ENCODE results near the gene NACAD.

Gene NACAD

GRCh38 chr7:45089341-45089891 lies 647 bp upstream of the NACAD start:
- DNase-seq, result peak; percentile 54

GRCh38 chr7:45088146-45088701 lies 545 bp downstream of the NACAD start:
- no peak for DNase-seq

DNA sequence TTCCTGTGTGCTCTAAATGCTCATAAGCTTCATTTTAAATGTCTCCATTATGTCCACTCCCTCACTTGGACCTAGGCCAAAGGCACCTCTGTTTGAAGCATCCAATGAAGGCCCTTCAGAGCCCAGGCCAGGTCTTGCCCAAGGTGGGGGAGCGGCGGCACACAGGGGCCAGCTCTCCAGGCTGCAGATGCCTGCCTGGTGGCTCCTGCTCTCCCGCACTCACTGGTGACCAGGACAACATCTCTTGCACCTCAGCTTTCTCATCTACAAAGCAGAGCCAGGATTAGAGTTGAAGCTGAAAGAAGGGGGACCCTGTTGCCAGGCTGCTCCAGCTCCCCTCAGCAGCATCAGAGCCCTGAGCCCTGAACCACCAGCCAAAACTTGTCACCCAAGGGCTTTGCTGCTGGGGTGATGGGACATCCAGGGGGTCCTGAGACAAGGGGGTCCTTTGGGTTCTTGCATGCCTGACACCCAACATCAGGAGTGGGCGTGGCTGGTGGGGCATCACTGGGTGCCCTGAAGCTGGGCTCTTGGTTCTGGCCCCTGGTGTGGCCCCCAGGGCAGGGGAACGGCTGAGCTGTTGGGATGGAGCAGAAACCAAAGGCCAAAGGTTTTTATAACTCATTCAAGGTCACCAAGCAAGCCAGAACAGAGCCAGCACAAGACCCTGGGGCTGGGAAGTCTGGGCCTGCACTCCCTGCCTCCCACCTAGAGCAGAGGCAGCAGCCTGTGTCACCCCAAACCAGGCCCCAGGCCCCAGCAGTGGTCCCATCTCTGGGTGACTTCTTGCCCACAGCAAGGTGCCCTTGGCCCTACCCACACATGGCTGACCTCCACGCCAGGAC lies 1.2 kb downstream of the NACAD start:
- no peak for DNase-seq

DNA sequence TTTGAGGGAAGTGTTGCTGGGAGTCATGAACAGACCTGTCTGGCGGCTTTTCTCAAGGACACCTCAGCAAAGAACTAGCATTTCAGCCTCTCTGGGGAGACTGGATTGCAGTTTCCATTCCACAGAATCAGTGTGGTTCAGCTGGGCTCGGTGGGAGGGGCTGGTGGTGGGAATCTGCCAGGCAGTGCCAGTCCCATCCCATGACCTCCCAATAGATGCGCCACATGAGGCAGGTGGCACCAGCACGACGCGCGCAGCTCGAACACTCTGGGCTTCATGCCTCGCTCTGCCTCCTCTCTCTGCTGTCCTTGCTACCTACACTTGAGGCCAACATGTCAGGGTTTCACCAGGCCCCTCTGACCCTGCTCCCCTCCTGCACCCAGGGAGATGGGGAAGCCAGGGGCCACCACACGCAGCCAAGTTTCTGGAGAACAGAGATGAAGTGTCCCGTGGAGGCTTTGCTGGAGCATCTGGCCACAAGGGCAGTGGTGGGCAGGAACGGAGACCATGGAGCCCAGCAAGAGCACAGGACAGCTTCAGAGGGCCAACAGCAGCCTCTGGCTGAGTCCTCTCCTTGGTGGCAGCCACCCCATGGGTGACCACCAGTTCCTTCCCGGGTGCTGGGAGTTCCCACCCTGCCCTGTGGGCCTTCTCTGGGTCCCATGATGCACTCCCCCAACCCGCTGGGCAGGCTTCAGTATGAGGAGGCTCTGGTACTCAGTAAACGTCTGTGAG lies 2.3 kb downstream of the NACAD start:
- no peak for DNase-seq

- DNase-seq, result no peak
Measured at GRCh38 chr7:45085619-45086200, 3.1 kb downstream of the NACAD start.

DNA sequence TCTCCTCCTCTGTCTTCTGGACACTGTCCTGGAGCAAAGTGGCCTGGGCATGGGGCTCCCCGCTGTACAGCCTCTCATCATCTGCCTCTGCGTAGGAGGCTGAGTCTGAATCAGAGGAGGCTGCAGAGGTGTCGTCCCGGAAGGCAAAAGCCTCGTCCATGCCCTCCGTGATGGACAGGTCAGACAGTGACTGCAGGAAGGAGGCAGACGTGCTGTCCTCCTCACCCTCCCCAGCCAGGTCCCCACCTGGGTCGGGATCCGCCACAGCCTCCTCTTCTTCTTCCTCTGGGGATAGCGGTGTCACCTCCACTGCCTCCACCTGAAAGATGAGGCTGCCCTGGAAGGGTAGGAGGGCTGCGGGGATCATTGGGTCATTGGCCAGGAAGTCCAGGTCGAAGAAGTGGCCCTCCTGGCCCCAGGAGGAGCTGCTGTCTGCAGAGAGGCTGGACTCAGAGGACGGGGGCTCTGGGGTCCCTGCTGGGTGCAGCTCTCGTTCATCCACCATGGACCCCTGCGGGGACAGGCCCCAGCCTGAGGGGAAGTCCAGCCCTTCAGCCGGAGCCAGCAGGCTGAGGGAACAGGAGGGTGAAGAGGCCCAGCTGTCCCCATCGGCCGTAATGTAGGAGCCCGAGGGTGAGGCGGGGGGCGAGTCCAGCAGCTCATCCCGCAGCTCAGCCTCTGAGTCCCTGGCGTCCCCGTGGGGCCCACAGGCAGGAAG lies 3.7 kb downstream of the NACAD start:
- no peak for DNase-seq

- DNase-seq, result no peak
Measured at GRCh38 chr7:45084336-45084735, 4.4 kb downstream of the NACAD start.

DNA sequence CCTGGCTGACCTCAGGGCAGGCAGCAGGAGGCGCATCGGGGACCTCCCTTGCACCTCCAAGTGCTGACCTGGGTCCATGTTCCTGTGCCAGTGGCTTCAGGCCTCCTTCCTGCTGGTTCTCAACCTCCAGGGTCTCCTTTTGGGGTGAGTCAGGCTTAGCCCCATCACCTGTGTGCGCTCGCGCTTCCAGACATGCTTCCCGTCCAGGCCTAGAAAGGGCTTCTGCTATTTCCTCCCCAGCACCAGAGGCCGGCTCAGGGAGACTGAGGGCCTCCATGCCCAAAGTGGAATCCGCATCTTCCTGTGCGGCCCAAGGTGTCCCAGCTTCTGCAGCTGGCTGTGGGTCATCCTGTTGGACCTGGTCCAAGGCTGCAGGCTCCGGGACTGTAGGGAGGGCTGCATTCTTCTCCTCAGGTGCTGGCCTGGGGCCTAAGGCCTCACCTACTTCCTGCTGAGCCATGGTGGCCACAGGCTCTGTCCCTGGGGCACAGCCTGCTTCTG lies 5.9 kb downstream of the NACAD start:
- DNase-seq, result no peak

DNA sequence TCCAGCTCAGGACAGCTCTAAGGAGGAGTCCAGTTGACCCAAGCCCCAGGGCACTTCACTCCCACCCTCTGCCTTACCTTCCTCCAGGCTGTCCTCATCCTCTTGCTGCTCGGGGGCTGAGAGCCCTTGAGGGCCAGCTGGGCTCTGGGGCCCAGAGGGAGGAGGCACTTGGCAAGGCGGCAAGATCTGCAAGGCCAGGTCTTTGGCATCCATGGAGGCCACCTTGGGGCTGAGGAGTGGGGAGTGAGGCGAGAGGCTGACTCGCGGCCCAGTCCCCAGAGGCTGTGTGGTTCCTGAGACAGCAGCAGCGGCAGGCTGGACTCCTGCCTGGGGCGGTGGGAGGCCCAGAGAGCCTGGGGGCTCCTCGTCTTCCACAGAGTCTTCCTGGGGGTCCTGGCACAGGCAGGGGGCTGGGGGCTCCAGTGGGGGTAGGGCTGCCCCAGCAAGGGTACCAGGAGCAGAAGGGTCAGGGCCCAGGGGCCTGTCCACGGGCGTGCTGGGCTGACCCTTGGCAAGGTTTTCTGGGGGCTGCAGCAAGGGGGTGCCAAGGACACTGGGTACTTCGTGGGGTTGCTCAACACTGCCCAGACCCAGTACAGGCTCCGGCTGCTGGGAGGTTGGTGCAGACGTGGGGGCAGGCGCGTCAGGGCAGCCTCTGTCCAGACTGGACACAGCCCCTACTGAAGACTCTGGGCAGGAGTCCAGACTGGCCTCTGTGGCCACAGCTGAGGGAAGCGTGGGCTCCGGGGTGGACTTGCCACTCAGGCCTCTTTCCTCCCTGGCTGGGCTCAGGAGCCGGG lies 6.5 kb downstream of the NACAD start:
- no peak for DNase-seq

DNA sequence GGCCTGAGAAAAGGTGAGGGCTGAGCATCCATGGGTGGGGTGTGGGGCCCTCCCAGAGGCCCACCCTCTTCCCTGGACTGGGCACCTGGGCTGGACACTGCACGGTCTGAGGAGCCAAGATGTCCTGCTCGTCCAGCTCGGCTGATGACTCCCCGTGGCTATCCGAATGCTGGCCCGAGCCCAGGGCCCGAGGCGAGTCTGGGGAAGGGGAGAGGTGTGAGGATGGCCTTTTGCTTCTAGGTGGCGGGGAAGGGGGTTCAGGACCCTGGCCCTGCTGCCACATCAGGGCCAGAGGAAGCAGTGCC lies 7.1 kb downstream of the NACAD start:
- DNase-seq, result no peak

GRCh38 chr7:45080958-45081669 lies 7.7 kb downstream of the NACAD start:
- DNase-seq, result no peak

DNA sequence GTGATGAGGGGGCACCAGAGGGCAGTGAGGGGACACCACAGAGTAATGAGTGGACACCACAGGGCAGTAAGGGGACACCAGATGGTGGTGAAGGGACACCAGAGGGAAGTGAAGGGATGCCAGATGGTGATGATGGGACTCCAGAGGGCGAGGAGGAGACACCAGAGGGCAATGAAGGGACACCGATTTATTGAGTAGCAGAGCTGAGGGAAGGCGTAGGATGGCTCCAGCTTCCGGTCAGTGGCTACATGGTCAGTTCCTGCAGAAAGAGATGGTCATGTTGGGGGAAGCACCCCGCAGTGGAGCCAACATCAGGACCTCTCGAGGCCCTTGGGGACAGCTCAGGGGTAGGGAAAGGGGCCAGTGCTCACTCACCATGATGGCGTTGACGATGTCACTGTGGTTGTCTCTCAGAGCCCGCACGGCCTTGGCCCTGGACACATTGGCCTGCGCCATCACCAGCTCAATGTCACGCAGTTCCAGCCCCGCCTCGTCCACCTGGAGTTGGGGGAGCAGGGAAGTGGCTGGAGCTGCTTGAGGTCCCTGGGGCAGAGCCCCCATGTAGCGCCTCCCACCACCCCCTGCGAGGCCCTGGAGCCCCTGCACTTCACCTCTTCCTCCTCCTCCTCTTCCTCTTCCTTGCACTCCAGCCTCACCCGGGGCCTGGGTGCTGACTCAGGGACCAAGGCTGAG lies 8.4 kb downstream of the NACAD start:
- no peak for DNase-seq

DNA sequence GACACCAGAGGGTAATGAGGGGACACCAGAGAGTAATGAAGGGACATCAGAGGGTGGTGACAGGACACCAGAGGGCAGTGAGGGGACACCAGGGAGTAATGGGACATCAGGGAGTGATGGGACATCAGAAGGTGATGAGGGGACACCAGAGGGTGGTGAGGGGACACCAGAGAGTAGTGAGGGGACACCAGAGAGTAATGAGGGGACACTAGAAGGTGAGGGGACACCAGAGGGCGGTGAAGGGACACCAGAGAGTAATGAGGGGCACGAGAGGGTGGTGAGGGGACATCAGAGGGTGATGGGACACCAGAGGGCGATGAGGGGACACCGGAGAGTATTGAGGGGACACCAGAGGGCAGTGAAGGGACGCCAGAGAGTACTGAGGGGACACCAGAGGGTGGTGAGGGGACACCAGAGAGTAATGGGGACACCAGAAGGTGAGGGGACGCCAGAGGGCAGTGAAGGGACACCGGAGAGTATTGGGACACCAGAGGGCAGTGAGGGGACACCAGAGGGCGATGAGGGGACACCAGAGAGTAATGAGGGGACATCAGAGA lies 10.6 kb downstream of the NACAD start:
- no peak for DNase-seq

- DNase-seq, result no peak
Measured at GRCh38 chr7:45077579-45077978, 11.2 kb downstream of the NACAD start.

- no peak for DNase-seq
Measured at GRCh38 chr7:45076946-45077345, 11.8 kb downstream of the NACAD start.

GRCh38 chr7:45075871-45076796 lies 12.6 kb downstream of the NACAD start:
- no peak for DNase-seq

- DNase-seq, result no peak
Measured at GRCh38 chr7:45075355-45075644, 13.5 kb downstream of the NACAD start.

DNA sequence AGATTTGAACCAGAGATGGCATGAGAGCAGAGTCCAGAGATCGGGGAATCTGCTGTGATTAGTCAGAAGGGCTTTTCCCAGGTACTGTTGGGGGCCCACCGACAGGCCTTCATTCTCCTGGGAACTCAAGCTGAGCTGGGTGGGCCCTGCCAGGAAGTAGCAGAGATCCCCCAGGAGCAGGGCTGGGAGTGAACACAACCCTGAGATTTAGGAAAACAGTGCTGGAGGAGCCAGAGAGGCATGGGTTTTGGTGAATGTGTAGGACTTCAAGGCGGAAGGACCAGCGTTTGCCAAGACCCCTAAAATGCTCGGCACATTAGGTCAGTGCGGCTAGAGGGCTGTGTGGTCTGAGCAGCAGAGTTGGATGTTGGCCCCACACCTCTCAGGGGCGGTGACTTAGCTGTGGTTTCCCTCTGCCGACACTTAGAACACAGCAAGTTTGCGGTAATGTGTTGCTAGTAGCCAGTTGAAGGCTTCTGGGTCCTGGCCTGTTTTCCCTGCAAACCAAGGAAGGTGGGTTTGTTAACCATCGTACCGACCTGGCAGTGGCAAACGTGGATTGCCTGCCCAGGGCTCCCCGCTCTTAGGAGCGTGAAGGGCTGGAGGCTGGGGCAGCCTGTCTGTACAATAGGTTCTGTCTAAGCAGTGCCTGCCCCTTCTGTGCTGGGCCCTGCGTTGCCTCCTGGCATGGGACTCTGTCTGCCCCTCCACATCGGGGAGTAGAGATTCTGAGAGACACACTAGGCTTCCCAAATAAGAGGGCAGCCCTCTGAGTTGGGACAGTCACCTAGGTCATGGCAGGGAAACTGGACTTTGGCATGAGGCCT lies 14.0 kb downstream of the NACAD start:
- DNase-seq, result no peak
